Posterior cingulate gyrus (tissue), 11 donors: ENCODE data around the gene TMPRSS13.
A peak's percentile ranks its signal among the peaks of the same experiment; 100 is the strongest.

ENCODE experiments used
- DNase-seq, 10 donors: peaks; one replicate each; pipeline versions ENCODE4 v3.0.0 to v3.0.0-alpha.2; 2020 to 2021; ENCODE audit warnings: mixed read lengths in 3 of 10
- intact Hi-C: fragments of 100-400 bp; cut with DNase I; formaldehyde crosslinking; loops from one replicate; pipeline ENCODE4 v1.15.1; 2023

Gene TMPRSS13

GRCh38 chr11:117902001-117902845, 27.0 kb downstream of the TMPRSS13 start:
- intact Hi-C loops: loop anchor here (10.0 kb wide), 1 partner anchor 57 kb away; no protein-coding TSS in a partner anchor
- DNase-seq: peak in 2 of 10 donors; percentile 53 to 62

GRCh38 chr11:117901601-117902000, 27.6 kb downstream of the TMPRSS13 start:
- intact Hi-C loops: loop anchor here (10.0 kb wide), 1 partner anchor 57 kb away; no protein-coding TSS in a partner anchor
- peak in 2 of 10 donors; percentile 77 to 78 for DNase-seq

GRCh38 chr11:117900720-117901440, 28.3 kb downstream of the TMPRSS13 start:
- peak in 2 of 10 donors; percentile 24 to 33 for DNase-seq

GRCh38 chr11:117900121-117900648, 29.0 kb downstream of the TMPRSS13 start:
- DNase-seq: peak in 1 of 10 donors; percentile 52
- intact Hi-C loops: loop anchor here (10.0 kb wide), 1 partner anchor 55 kb away; no protein-coding TSS in a partner anchor

More at GRCh38 chr11:117900720-117901440, 28.3 kb downstream of the TMPRSS13 start:
- intact Hi-C loops: loop anchor here (10.0 kb wide), 1 partner anchor 56 kb away; no protein-coding TSS in a partner anchor

- intact Hi-C loops: no loop called here
- peak in 2 of 10 donors; percentile 17 to 31 for DNase-seq
Measured at GRCh38 chr11:117898059-117898458, 31.1 kb downstream of the TMPRSS13 start.

- no peak for DNase-seq
- intact Hi-C loops: no loop called here
Measured at GRCh38 chr11:117892651-117893050, 36.6 kb downstream of the TMPRSS13 start.

- intact Hi-C loops: no loop called here
- no peak for DNase-seq
Measured at GRCh38 chr11:117891362-117891761, 37.8 kb downstream of the TMPRSS13 start.

- peak in 1 of 10 donors; percentile 76 for DNase-seq
- intact Hi-C loops: no loop called here
Measured at GRCh38 chr11:117888139-117888566, 41.0 kb downstream of the TMPRSS13 start.

- intact Hi-C loops: no loop called here
- DNase-seq: no peak
Measured at GRCh38 chr11:117887431-117888138, 41.6 kb downstream of the TMPRSS13 start.

GRCh38 chr11:117885777-117886176, 43.4 kb downstream of the TMPRSS13 start:
- peak in 1 of 10 donors; percentile 43 for DNase-seq
- intact Hi-C loops: no loop called here

GRCh38 chr11:117884994-117885393, 44.2 kb downstream of the TMPRSS13 start:
- peak in 1 of 10 donors; percentile 40 for DNase-seq
- intact Hi-C loops: no loop called here

- DNase-seq: no peak
- intact Hi-C loops: no loop called here
Measured at GRCh38 chr11:117883063-117883462, 46.1 kb downstream of the TMPRSS13 start.

- DNase-seq: peak in 5 of 10 donors; percentile 56 to 93 (median 82)
- intact Hi-C loops: no loop called here
Measured at GRCh38 chr11:117882311-117882905, 46.8 kb downstream of the TMPRSS13 start.

GRCh38 chr11:117881217-117881616, 48.0 kb downstream of the TMPRSS13 start:
- intact Hi-C loops: no loop called here
- peak in 1 of 10 donors; percentile 10 for DNase-seq

GRCh38 chr11:117879516-117880480, 49.4 kb downstream of the TMPRSS13 start:
- intact Hi-C loops: no loop called here
- peak in 1 of 10 donors; percentile 36 for DNase-seq

GRCh38 chr11:117878939-117879475, 50.2 kb downstream of the TMPRSS13 start:
- no peak for DNase-seq
- intact Hi-C loops: no loop called here

- no peak for DNase-seq
- intact Hi-C loops: no loop called here
Measured at GRCh38 chr11:117878314-117878938, 50.8 kb downstream of the TMPRSS13 start.
